Measurements from ENCODE around the gene STIM2.

STIM2 gene

DNA sequence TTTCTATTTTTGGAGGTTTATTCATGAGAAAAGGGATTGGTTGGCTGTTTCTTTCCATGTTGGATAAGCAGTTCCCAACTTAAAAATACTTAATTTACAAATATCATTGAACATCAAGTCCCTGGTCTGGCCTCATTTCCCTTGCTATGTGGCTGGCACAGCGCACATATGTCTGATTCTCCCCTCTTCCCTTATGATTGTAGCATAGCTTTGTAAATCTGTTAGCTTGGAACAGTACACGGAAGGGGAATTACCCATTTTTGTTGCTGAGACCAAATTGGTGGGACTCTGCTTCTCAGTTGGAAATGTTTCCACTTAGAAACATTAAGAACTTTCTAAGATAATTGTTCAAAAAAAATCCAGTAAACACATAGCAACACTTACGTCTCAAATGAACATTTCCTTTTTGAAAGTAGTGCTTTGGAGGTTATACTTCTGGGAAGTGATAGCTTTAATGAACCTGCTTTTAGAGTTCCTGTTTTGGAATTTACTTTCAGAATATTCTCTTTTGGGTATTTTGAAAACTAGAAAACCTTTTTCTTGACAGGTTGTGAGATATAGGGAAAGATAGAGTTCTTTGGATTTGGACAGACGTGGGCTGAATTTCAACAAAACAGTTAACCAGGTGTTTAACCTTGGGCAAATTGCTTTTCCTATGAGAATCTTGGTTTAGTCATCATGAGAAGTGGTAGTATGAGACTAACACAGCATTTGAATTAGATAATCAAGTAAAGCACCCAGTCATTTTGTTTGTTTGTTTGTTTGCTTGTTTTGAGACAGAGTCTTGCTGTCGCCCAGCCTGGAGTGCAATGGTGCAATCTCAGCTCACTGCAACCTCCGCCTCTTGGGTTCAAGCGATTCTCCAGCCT lies 47.3 kb downstream of the STIM2 start:
- no peak for DNase-seq

DNA sequence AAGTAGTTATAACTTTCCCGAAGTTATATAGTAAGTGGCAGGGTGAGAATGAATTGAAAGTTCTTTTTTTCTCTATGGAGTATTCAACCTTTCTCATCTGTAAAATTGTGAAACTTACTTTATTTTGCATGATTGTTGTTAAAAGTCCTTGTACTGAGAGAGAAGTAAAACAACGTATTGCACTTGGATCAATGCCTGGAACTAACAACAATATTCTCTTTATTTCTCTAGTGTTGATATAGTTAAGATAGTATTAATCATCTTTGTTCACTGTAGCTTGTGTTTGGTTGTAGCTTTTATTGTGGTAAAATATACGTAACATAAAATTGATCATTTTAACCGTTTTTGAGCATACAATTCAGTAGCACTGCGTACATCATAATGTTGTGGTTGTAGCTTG lies 48.7 kb downstream of the STIM2 start:
- DNase-seq, result no peak

DNA sequence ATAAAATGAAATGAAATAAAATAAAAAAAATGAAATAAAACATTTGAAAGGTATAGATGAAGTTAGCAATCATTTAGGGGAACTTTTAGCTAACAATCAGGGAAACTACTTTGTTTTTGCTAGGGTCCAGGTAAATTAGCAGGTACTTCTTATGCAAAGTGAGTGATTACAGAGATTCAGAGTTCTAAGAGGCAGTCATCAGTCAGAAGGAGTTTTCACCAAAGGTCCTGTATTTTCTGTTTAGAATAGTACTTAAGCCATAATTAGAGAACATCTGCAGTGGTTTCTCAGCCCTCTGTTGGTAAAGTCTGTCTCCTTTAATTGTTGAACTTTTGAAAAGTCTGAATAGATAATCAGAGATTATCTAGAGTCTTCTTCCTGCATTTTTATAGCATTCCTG lies 50.6 kb downstream of the STIM2 start:
- no peak for DNase-seq

DNA sequence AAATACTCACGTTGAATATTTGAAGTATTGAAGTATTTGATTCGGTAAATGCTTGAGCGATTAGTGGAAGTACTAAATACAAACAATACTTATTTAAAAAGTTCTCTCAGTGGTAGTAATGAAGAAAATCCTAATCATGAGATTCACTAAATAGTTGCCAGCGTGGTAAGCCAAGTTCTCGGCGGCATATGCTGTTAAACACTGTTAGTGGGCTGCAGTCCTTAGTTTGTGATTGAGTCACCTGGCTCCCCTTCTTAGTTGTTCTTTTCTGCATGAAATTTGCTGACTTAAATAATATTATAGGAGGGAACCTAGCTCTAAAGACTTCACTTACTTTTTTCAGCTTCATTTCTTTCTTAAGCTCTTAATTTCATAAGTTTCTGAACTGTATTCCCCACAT lies 51.4 kb downstream of the STIM2 start:
- DNase-seq, result no peak

DNA sequence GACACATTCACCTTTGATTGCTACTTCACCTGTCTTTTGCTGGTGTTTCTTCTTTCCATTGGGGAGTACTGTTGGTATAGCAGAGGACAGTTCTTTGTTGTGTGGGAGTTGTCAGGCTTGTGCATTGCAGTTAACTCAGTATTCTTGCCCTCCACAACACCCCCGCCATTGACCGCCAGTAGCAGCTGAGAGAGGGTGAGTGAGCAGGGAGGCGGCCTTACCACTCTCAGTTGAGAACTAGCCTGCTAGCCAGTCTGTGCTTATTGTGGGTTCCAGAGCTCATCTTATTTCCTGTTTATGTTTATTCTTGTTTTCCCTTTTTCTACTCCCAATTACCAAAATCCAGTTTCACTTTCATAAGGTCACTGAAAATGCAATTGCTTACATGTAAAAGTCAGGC lies 52.2 kb downstream of the STIM2 start:
- no peak for DNase-seq

DNA sequence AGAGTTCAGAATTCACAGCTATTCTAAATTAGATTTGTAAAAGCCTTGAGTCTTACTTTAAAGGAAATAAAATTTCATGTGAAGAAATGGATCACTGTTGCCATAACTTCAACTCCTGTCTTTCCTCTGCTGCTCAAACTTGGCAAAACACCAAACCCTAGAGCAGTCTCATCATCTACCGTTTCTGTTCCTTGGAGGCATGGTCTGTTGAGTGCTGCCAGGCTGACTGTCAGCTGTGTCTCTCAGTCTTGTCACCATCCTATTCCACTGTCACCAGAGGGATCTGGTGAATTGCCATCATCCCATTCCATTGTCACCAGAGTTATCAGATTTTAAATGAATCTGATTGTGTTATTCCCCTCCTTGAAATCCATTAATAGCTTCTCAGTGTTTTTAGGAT lies 55.6 kb downstream of the STIM2 start:
- DNase-seq, result no peak

DNA sequence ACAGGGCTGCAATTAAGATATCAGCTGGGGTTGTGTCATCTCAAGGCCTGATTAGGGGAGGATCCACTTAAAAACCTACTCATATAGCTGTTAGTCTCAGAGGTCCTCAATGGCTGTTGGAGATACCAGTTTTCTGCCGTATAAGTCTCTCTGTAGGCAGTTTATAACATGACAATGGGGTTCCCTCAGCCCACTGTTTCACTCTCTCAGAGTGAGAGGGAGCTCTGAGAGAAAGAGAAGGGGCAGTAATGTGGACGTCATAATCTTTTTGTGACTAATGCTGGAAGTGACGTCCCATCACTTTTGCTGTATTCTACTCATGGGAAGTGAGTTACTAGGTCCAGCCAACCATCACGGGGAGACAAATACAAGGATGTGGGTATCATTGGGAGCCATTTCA lies 70.3 kb downstream of the STIM2 start:
- no peak for DNase-seq

DNA sequence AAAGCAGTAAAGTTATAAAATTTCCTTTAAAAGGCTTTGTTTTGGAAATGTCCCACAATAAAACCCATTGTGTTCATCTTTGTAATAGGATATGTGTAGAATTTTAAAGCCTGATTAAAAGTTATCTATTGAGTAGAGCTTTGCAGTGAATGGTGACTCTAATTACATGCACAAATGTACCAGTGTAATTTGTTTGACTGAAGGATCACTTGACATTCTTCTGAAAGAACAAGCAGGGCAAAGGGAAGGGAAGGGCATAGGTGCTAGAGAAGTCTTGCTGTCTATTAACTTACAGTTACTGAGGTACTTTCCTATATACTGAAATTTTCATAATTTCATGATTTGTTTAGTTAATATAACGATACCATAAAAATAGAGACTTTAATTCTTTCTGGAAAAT lies 70.8 kb downstream of the STIM2 start:
- DNase-seq, result no peak

DNA sequence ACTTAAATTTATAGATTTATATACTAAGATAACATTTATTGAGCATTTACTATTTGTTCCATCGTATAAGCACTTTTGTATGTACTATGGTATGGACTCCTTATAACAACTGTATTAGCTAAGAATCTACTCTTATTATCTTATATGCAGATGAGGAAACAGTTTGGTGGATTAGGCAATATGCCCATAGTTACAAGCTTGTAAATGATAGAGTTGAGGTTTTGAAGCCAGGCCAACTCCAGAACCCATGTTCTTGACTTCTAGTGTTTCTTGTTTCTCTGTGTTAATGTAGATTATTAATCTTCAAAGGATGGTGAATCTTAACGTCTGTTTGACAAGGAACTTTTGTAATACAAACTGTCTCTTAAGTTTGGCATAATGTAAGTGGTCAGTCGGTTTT lies 71.3 kb downstream of the STIM2 start:
- no peak for DNase-seq

DNA sequence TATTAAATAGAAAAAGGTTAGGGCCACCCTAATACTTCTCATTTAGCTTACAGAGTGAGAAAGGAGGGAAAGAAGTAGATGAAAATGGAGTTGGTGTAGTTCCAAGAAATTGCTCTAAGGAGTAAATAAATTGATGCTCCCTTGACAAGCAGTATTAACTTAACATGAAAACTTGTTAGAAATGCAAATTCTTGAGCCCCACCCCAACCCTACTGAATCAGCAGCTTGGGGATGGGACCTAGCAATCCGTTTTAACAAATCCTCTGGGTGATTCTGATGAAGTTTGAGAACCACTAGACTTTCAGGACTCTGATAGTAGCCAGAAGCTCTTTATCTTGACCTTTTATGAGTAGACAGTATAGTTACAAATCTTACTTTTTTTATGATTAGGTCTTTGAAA lies 74.8 kb downstream of the STIM2 start:
- DNase-seq, result no peak

DNA sequence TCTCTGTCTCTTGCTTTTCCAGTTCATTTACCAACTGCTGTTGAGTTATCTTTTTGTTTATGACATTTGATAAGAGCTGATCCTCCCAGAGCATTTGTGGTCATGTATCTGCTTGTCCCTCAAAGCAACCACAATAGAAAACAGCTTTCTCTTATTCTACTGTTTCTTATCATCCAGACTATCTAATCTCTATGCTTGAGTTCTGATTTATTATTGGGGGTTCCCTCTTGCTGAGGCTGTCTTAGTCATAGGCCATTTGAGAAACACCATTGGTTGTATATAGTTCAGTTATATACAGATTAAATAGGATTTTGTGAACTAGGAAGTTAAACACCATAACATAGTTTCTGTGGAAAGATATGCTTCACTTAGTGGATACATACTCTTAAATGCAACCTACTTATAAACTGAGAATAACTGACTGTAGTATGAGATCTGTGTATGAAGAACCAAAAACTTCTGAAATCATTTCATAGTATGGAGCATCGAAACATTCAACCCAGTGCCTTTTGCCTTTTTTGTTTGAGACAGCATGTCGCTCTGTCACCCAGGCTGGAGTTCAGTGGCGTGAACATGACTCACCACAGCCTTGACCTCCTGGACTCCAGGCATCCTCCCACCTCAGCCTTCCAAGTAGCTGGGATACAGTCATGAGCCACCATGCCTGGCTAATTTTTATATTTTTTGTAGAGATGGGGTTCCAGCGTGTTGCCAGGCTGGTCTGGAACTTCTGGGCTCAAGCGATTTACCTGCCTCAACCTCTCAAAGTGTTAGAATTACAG lies 75.8 kb downstream of the STIM2 start:
- DNase-seq, result no peak

DNA sequence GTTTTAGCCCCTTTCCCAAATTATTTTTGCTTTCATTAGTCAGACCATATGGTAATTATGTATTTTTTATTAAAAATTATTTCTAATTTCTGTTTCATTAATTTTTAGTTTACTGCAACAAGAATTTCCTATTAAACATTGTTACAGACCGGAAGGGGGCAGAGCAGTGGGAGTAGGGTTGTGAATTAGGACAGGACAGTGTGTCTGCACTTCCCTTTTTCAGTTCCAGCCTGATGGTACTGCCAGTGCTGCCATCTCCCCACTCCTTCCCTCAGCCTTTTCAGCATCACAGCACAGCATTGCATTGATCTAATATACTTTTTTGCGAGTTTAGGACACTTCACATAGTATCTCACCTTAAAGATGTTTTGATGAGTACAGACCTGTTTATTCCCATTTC lies 76.5 kb downstream of the STIM2 start:
- no peak for DNase-seq

DNA sequence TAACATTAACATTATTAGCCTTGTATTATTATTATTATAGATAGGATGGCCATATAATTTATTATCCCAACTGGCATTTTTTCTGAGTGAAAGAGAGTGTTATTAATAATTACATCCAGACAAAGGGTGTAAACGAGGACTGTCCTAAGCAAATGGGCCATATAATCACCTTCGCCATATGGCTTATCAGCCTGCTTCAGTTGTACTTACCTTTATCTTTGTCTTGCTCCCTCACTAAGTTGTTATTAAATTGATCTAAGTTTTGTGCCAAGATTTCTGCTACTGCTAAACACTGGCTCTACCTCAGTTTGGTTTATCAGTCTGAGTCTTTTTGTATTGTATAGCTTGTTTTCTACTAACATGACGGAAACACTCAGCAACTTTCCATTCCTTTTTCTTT lies 76.9 kb downstream of the STIM2 start:
- DNase-seq, result no peak

DNA sequence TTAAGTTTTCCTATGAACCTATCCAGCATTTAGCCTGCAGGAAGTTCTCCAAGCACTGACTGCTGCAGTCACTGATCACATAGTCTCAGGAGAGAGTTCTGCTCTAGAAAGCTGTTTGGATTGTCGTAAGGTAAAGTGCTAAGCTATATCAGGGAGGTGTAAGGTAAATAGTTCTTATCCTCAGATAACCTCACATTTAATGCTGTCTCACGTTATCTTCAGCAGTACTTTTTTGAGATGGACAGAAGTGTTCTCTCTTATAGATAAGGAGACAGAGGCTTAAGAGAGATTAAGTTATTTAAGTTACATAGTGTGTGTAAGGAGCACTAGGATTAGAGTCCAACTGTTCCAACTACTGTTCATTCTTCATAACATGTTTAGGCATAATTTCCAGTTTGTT lies 77.9 kb downstream of the STIM2 start:
- DNase-seq, result no peak

DNA sequence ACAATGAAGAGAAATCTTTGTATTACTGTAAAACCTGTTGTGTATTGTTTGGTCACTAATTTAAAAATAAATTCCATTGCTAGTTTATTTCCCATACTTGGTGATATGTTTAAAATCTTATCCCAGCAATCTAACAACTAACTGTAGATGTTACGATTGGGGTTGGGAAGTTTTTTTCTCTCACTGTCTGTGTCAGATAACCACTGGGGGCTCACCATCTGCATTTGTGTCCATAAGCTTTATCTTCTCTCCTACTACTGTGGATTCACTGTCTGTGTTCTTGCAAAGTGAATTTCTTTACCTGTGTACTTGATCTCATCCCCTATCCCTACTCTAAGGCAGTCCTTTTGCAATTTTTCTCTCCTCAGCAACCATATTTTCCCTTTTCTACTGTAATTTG lies 81.3 kb downstream of the STIM2 start:
- no peak for DNase-seq

DNA sequence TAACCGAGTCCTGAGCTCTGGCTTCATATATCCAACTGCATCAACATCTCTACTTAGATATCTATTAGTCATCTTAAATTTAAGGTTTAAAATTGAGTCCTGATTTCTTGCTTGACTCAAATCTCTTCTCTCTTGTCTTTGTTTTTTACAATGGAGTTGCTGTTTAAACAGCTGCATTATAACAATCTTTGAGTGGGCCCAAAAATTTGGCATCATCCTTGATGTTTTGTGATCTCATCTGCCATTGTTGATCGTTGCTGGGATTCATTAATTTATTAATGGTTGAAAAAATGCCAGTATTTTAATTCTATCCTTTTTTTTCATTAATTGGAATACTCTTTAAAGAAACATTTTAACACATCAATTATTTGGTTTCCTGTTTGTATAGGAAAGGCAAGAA lies 82.2 kb downstream of the STIM2 start:
- DNase-seq, result no peak

DNA sequence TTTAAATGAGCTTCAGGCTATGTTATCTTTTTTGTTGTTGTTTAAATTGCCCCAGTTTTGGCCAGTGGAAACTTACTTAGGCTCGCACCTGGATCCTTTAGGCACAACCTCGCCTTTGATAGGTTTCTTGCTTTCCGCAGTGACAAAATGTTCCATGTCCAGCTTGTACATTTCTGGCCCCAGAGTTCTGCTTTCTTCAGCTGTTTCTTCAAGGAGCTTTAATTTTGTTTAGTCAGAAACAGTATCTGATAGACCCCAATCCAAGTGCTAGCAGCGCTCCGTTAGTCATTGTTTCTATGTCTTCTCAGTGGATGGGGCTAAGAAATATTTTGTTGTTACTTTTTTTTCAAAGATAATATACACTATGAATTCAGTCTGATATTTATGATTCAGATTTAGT lies 82.8 kb downstream of the STIM2 start:
- no peak for DNase-seq

DNA sequence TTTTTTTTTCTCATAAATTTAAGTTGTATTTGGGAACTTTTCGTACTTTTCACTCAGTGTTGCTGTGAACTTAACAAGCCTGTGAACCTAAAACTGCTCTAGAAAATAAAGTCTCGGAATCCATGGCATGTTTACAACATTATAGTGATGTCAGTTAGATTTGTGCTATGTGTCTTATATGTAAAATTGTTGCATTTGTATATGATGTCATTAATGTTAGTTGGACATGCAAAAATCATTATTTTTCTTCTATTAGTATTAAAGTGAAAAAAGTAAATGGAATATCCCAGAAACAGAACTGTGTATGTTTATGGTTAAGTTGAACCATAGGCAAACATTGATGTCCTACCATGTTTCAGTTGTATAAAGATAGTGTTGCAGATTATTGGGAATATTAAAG lies 85.2 kb downstream of the STIM2 start:
- no peak for DNase-seq

DNA sequence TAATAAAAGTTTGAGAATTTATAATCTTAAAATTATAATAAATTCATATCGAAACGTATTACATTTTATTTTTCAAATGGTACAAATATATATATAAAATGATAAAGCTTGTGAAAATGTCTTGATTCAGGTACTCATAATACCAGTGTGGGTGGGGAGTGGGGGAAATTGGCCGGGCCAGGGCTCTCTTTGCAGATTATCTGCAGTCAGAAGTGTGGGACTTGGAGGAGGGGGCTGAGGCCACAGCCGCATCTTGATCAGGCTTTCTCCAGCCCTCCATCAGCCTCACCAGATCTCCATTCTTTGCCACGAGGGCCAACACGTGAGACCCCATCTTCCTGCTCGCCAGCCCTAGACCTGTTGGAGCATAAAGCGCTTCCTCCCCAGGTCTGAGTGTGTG lies 86.7 kb downstream of the STIM2 start:
- no peak for DNase-seq

DNA sequence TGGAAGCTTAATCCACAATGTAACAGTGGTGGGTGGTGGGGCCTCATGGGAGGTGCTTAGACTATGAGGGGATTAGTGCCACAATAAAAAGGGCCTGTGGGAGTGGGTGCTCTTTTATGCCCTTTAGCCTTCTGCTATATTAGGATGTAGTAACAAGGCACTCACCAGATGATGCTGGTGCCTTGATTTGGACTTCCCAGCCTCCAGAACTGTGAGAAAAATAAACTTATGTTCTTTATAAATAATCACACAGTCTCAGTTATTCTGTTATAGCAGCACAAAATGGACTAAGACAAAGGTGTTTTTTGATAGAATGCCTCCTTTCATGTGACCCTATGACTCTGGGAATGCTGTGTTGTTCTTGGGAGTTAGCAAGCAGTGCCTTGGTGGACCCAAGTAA lies 89.8 kb downstream of the STIM2 start:
- no peak for DNase-seq

DNA sequence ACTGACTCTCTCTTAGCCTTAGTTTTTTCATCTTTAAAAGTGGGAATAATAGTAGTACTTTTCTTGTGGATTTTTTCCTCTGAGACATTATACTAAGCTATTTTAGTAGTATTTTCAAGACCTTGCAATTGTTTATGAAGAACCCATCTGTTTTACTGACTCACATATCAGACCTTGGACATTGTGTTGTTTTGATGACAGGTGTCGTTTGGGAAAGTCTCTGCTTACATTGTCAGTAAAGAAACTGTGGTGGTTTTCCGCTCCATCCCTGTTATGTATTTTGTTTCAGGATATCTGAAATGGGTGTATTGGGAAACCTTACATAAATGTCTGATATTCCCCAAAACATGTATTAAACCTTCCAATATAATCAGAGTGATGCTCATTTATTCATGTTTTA lies 92.2 kb downstream of the STIM2 start:
- no peak for DNase-seq

DNA sequence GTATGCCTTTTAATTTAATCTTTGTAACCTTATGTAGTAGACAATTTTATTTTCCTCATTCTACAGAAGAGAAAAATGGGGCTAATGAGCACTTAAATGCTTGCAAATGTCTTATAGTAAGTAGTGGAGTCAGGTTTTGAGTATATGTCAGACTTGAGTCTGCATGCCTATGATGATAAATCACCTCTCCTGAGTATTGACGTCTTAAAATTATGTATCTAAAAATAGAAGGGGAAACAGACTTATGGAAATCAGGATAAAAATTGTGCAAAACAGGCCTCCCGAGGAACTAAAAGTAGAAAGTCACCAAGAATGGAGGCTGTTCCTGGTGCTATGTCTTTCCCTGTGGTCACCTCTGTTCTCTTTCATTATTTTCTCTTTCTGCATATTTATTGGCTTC lies 92.7 kb downstream of the STIM2 start:
- no peak for DNase-seq

DNA sequence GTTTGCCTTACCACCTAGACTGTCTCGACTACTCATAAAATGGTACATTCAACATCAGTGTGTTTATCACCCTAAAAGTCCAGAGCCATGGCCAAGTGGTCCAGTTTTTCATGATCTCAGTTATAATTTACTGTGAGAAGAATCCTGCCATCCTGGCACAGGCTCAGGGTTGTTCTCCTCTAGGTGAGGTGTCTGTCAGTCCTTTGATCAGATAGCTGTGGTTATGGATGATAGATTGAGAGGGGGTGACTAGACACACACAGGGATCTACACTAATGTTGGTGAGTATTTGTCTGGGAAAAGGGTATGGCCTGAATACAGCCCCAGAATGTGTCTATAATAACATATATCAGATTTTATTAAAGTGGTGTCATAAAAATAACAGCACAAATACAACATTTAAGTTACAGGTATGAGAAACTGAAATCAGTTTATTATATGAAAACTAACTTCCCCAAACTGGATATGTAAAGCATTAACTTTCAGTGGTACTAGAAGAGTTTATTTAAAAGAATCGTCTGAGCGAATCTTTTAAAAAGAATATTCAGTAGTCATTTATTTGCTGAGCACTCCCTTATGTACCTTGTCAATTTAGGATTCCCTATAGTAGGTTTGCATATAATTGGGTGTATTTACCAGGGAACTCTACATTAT lies 93.3 kb downstream of the STIM2 start:
- DNase-seq, result no peak

DNA sequence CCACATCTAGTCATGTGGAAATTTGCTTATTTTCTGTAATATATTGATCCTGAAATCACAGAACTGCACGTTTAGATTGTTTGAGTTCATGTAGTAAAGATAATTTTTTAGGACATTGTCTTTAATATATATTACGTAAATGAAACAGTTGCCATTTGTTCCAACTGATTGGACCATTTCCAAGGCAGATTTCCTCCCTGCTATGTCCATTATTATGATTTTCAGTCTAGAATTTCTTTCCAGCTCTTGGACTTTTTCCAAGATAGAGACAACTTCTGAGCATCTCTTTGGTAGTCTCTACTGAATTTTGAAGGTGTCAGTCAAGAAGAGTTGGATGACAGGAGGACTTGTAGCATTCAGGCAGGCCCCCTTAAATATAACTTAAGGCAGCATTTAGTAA lies 94.6 kb downstream of the STIM2 start:
- DNase-seq, result no peak

All from retina (tissue), 1 donor.